Kidney (tissue), 14 donors: ENCODE measurements around the gene CNTN1. TPM values are rescaled to one million over a fixed set of nuclear protein-coding genes. Genes with fewer than 3 reads are reported as not detected.

Experiments used
- DNase-seq, 5 donors: peaks; one replicate each; pipeline ENCODE4 v3.0.0-alpha.2; 2013 to 2020
- FAIRE-seq: peaks from 2 replicates; lab custom pipeline; 2012; peaks lifted over from hg19 to GRCh38; lab: Jason Lieb, UNC
- H3K27ac ChIP-seq, 2 donors: one replicate each; pipeline ENCODE4 v1.7.0; 2013; ENCODE audit warnings: low read depth in 2 of 2, low read length in 2 of 2, inconsistent platforms in 1 of 2
- H3K27me3 ChIP-seq: one replicate; pipeline ENCODE4 v1.7.1; 2013; ENCODE audit warnings: low read length, inconsistent platforms; ENCODE audit not compliant: control insufficient read depth, insufficient read depth
- H3K36me3 ChIP-seq, 3 donors: one replicate each; pipeline versions ENCODE4 v1.7.0 to v1.7.1; 2013; ENCODE audit warnings: low read length in 3 of 3, control low read depth in 1 of 3, inconsistent platforms in 1 of 3; ENCODE audit not compliant: insufficient read depth in 3 of 3, control insufficient read depth in 2 of 3
- H3K4me1 ChIP-seq, 3 donors: one replicate each; pipeline versions ENCODE4 v1.7.0 to v1.7.1; 2013; ENCODE audit warnings: low read length in 3 of 3, inconsistent platforms in 1 of 3, low read depth in 1 of 3; ENCODE audit not compliant: control insufficient read depth in 2 of 3, insufficient read depth in 2 of 3
- H3K4me3 ChIP-seq, 3 donors: one replicate each; pipeline versions ENCODE4 v1.7.0 to v1.8.1; 2013; ENCODE audit warnings: low read length in 3 of 3, control low read depth in 1 of 3, inconsistent platforms in 1 of 3
- H3K9ac ChIP-seq, 3 donors: one replicate each; pipeline versions ENCODE4 v1.7.0 to v1.7.1; 2013; ENCODE audit warnings: low read length in 3 of 3, control low read depth in 1 of 3, inconsistent platforms in 1 of 3
- H3K9me3 ChIP-seq, 3 donors: one replicate each; pipeline versions ENCODE4 v1.7.0 to v1.7.1; 2013; ENCODE audit warnings: low read length in 3 of 3, control low read depth in 1 of 3, inconsistent platforms in 1 of 3; ENCODE audit not compliant: control insufficient read depth in 2 of 3, insufficient read depth in 1 of 3
- intact Hi-C: fragments of 100-400 bp; cut with DNase I; formaldehyde crosslinking; loops from one replicate; pipeline ENCODE4 v1.11.1; 2022
- polyA plus RNA-seq: library from polyadenylated mRNA; stranded (reverse); fragments of 350-450 nt; fragmentation: Illumina TruSeq; extraction: RNeasy Lipid Tissue Mini Kit (QIAGEN cat#74804); gene quantifications from one replicate; pipeline ENCODE4 v1.2.3, GENCODE V29; 2014; ENCODE audit warnings: low read depth, low replicate concordance; ENCODE audit not compliant: insufficient read depth
- total RNA-seq: library from RNA; stranded (reverse); fragmentation: NEBNext Ultra II Directional; extraction: Animal tissue kit (Norgen Biotek cat#: 25700); gene quantifications from one replicate; pipeline ENCODE4 v1.2.1, GENCODE V29; 2021
- TF ChIP-seq, protein P1 (sequence below): IDR thresholded peaks from 3 replicates; pipeline ENCODE4 v1.5.1; 2012; ENCODE audit warnings: mild to moderate bottlenecking, moderate library complexity, borderline replicate concordance; ENCODE audit not compliant: insufficient read depth; ENCODE audit errors: extremely low read depth
- donor health status: control.
- donor health status: control.
- donor health status: control.
- donor health status: control.
- donor health status: control.
- donor health status: DM: yes; HTN: yes; CAD: no.
- donor health status: Normal renal cell carcinoma (clear cell type).

The CNTN1 gene
- total and polyA plus RNA-seq, 2 donors from 2014 or later: 6.3 to 9.9 TPM

DNA sequence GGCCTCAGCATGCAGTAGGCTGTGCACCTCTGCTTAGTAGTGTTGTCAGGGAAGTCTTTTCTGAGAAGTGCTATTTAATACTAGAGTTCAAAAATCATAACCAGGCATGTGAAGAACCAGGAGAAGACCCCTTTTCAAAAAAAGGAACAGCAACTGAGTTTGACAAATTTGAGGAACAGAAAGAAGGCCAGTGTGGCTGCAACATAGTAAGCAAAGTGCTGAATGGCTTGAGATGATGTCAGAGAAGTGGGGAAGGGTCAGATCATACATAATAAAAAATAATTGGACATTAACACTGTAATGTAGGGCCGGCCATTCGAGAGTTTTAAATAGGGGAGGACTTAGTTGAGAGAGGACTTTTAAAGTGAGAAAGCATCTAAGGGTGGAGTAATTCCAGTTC is 11.1 kb upstream of the CNTN1 start:
- Histone ChIP-seq H3K4me1 (no peaks in the 10 kb centered on the region), H3K27me3 (no peaks in the 10 kb centered on the region), H3K4me3 (no peak overlapping the region), H3K27ac (no peak overlapping the region), H3K9me3 (no peaks in the 10 kb centered on the region), H3K36me3 (no peaks in the 10 kb centered on the region), H3K9ac (no peak overlapping the region)
- no peak for DNase-seq
- intact Hi-C loops: no loop called here
- TF ChIP-seq, protein P1, sequence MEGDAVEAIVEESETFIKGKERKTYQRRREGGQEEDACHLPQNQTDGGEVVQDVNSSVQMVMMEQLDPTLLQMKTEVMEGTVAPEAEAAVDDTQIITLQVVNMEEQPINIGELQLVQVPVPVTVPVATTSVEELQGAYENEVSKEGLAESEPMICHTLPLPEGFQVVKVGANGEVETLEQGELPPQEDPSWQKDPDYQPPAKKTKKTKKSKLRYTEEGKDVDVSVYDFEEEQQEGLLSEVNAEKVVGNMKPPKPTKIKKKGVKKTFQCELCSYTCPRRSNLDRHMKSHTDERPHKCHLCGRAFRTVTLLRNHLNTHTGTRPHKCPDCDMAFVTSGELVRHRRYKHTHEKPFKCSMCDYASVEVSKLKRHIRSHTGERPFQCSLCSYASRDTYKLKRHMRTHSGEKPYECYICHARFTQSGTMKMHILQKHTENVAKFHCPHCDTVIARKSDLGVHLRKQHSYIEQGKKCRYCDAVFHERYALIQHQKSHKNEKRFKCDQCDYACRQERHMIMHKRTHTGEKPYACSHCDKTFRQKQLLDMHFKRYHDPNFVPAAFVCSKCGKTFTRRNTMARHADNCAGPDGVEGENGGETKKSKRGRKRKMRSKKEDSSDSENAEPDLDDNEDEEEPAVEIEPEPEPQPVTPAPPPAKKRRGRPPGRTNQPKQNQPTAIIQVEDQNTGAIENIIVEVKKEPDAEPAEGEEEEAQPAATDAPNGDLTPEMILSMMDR: no peak
- FAIRE-seq: no peak

DNA sequence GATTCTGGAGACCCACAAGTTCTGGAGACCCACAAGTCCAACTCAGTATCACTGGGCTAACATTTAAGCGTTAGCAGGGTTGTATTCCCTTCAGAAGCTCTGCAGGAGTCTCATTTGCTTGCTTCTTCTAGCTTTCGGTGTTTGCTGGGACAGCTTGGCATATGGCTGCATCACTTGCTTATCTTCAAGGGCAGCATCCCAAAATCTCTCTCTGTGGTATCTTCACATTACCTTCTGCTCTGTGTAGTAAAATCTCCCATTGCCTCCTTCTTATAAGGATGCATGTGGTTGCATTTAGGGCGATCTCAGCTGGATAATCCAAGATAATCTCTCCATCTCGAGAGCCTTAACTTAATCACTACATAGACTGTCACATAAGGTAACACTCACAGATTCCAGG is 7.3 kb upstream of the CNTN1 start:
- Histone ChIP-seq H3K4me1 (no peaks in the 10 kb centered on the region), H3K27me3 (no peaks in the 10 kb centered on the region), H3K9ac (no peak overlapping the region), H3K9me3 (no peaks in the 10 kb centered on the region), H3K4me3 (no peak overlapping the region), H3K36me3 (no peaks in the 10 kb centered on the region), H3K27ac (no peak overlapping the region)
- intact Hi-C loops: no loop called here
- DNase-seq (no peak), FAIRE-seq (no peak)
- TF ChIP-seq, protein P1: no peak

DNA sequence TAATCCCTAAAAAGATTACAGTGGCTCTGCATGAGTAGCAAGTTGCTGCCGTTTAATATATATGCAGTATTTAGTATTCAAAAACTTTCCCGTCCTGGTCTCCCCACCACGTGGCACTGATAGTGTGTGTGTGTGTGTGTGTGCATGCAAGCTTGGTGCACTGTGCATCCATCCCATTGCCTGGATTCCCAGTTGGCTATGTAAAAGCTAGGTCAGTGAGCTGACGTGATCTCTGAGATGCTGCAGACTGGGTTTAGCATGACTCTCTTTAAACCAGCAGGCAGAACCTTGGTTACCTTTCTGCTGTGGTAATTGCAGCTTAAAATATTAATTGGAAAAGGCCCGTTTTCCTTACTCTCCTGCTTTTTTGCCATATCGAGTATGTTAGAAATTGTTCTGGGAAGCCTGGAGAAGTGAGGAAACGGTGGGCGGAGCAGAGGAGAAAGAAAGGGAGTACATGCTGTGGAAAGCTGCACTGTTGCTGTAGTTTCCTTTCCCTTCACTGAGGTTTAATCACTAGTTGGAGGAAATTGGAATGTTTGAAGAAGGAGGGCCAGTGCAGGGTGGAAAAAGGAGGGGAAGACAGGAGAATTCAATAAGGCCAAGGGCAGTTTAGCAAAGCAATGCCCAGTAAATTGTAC is 4.0 kb upstream of the CNTN1 start:
- H3K4me3 ChIP-seq: no peak overlapping the region

More for the DNA sequence above, 4.0 kb upstream of the CNTN1 start:
- Histone ChIP-seq H3K27me3 (peaks cover 4% of the 10 kb centered on the region), H3K9ac (no peak overlapping the region), H3K36me3 (no peaks in the 10 kb centered on the region), H3K9me3 (no peaks in the 10 kb centered on the region), H3K4me1 (peaks cover 0 to 3% (median 0%) of the 10 kb centered on the region in 3 donors), H3K27ac (no peak overlapping the region)
- no peak for FAIRE-seq
- intact Hi-C loops: no loop called here
- DNase-seq: no peak
- TF ChIP-seq, protein P1: no peak
